MM.1S (cell line): ENCODE data around the gene ZNF785.
"Not testable (repeated sequence)": the region's sequence is repeated elsewhere in the genome, so short reads cannot be mapped to it uniquely, and the experiment has no call there.

Source experiments
- DNase-seq: peaks from one replicate; pipeline ENCODE4 v3.0.0-alpha.2; 2015
- H2AFZ ChIP-seq: fragments of 300-600 bp; sonication (generic); 2 replicates; pipeline ENCODE4 v1.6.0; 2016; ENCODE audit warnings: antibody characterized with exemption, low read length
- H3F3A ChIP-seq: fragments of 300-600 bp; sonication (generic); 2 replicates; pipeline ENCODE4 v1.6.1; 2016; ENCODE audit warnings: mild to moderate bottlenecking, antibody characterized with exemption, low read length, moderate library complexity, mixed read lengths; ENCODE audit not compliant: insufficient read depth
- H3K27ac ChIP-seq: fragments of 300-600 bp; sonication (generic); 2 replicates; pipeline ENCODE4 v1.5.1; 2016; ENCODE audit warnings: mild to moderate bottlenecking, low read length
- H3K27me3 ChIP-seq: fragments of 300-600 bp; sonication (generic); replicated peaks from 2 replicates; pipeline ENCODE4 v1.6.0; 2016; ENCODE audit warnings: low read length; ENCODE audit not compliant: insufficient read depth
- H3K36me3 ChIP-seq: fragments of 300-600 bp; sonication (generic); replicated peaks from 2 replicates; pipeline ENCODE4 v1.6.1; 2016; ENCODE audit warnings: mild to moderate bottlenecking, low read length, mixed read lengths; ENCODE audit not compliant: insufficient read depth
- H3K4me1 ChIP-seq: fragments of 300-600 bp; sonication (generic); 2 replicates; pipeline ENCODE4 v1.6.1; 2016; ENCODE audit warnings: low read length, mixed read lengths
- H3K4me2 ChIP-seq: fragments of 300-600 bp; sonication (generic); 2 replicates; pipeline ENCODE4 v1.6.0; 2016; ENCODE audit warnings: low read depth, low read length
- H3K4me3 ChIP-seq: fragments of 300-600 bp; sonication (generic); 2 replicates; pipeline ENCODE4 v1.5.1; 2016; ENCODE audit warnings: low read length, mixed read lengths
- H3K79me2 ChIP-seq: fragments of 300-600 bp; sonication (generic); 2 replicates; pipeline ENCODE4 v1.6.1; 2016; ENCODE audit warnings: mixed run types, low read length, mixed read lengths
- H3K9ac ChIP-seq: fragments of 300-600 bp; sonication (generic); 2 replicates; pipeline ENCODE4 v1.6.1; 2016; ENCODE audit warnings: low read length, mixed read lengths
- H3K9me2 ChIP-seq: fragments of 300-600 bp; sonication (generic); replicated peaks from 2 replicates; pipeline ENCODE4 v1.6.1; 2016; ENCODE audit warnings: mild to moderate bottlenecking, low read length, mixed read lengths; ENCODE audit not compliant: insufficient read depth
- H3K9me3 ChIP-seq: fragments of 300-600 bp; sonication (generic); replicated peaks from 2 replicates; pipeline ENCODE4 v1.6.1; 2016; ENCODE audit warnings: mild to moderate bottlenecking, low read length, mixed read lengths; ENCODE audit not compliant: insufficient read depth
- H4K20me1 ChIP-seq: fragments of 300-600 bp; sonication (generic); 2 replicates; pipeline ENCODE4 v1.6.1; 2016; ENCODE audit warnings: mild to moderate bottlenecking, low read length, moderate library complexity, mixed read lengths; ENCODE audit not compliant: insufficient read depth
- CTCF ChIP-seq: fragments of 300-600 bp; sonication (generic); IDR thresholded peaks from 2 replicates; pipeline ENCODE4 v1.5.1; 2016; ENCODE audit warnings: antibody characterized with exemption, low read length, mixed read lengths
- EZH2 ChIP-seq: fragments of 300-600 bp; sonication (generic); optimal IDR thresholded peaks from 2 replicates; pipeline ENCODE3; 2017; ENCODE audit warnings: low read depth, mild to moderate bottlenecking, antibody characterized with exemption, low read length, mixed read lengths
- EZH2phosphoT487 ChIP-seq: fragments of 300-600 bp; sonication (generic); IDR thresholded peaks from 2 replicates; pipeline ENCODE4 v1.6.1; 2018; ENCODE audit warnings: antibody characterized with exemption, low read length

Gene ZNF785

GRCh38 chr16:30600215-30600614, 14.7 kb upstream of the ZNF785 start:
- DNase-seq: no peak
- Histone ChIP-seq H3K4me1 (no peaks in the 10 kb centered on the region), H3K79me2 (no peaks in the 10 kb centered on the region), H3K9me3 (no peaks in the 10 kb centered on the region), H3K4me2 (no peak overlapping the region), H4K20me1 (no peaks in the 10 kb centered on the region), H3K27me3 (no peaks in the 10 kb centered on the region), H3K36me3 (no peaks in the 10 kb centered on the region), H3F3A (no peaks in the 10 kb centered on the region), H2AFZ (no peak overlapping the region), H3K4me3 (no peak overlapping the region), H3K9ac (no peak overlapping the region), H3K27ac (no peak overlapping the region), H3K9me2 (no peaks in the 10 kb centered on the region)
- TF ChIP-seq EZH2phosphoT487 (no peak), CTCF (no peak), EZH2 (no peak)

GRCh38 chr16:30592871-30593270, 7.4 kb upstream of the ZNF785 start:
- Histone ChIP-seq H3K9ac (no peak overlapping the region), H3K4me2 (no peak overlapping the region), H4K20me1 (no peaks in the 10 kb centered on the region), H2AFZ (no peak overlapping the region), H3K9me2 (no peaks in the 10 kb centered on the region), H3F3A (no peaks in the 10 kb centered on the region), H3K9me3 (no peaks in the 10 kb centered on the region), H3K27me3 (no peaks in the 10 kb centered on the region), H3K4me1 (no peaks in the 10 kb centered on the region), H3K4me3 (no peak overlapping the region), H3K27ac (no peak overlapping the region), H3K79me2 (no peaks in the 10 kb centered on the region), H3K36me3 (no peaks in the 10 kb centered on the region)
- TF ChIP-seq EZH2 (no peak), EZH2phosphoT487 (no peak), CTCF (no peak)
- no peak for DNase-seq

DNA sequence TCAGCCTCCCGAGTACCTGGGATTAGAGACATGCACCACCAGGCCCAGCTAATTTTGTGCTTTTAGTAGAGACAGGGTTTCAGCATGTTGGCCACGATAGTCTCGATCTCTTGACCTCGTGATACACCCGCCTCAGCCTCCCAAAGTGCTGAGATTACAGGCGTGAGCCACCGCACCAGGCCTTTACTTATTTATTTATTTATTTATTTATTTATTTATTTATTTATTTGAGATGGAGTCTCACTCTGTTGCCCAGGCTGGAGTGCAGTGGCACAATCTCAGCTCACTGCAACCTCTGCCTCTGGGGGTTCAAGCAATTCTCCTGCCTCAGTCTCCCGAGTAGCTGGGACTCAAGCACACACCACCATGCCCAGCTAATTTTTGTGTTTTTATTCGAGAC, 5.4 kb upstream of the ZNF785 start:
- not testable (repeated sequence) for H2AFZ ChIP-seq, H3K79me2 ChIP-seq, DNase-seq

GRCh38 chr16:30589582-30589981, 4.1 kb upstream of the ZNF785 start:
- H3K9me2 ChIP-seq, H3K27me3 ChIP-seq, H3K36me3 ChIP-seq, H3K4me3 ChIP-seq, H3K4me1 ChIP-seq, H3K27ac ChIP-seq, DNase-seq, H4K20me1 ChIP-seq, H2AFZ ChIP-seq, H3K9ac ChIP-seq, H3K9me3 ChIP-seq, H3F3A ChIP-seq, H3K79me2 ChIP-seq, H3K4me2 ChIP-seq: not testable (repeated sequence)

More for the DNA sequence above, 5.4 kb upstream of the ZNF785 start:
- not testable (repeated sequence) for H3K4me3 ChIP-seq, H3K27ac ChIP-seq, H3K9me3 ChIP-seq, H4K20me1 ChIP-seq, H3K4me2 ChIP-seq, H3F3A ChIP-seq, H3K9me2 ChIP-seq, H3K9ac ChIP-seq, H3K27me3 ChIP-seq, H3K36me3 ChIP-seq, H3K4me1 ChIP-seq
